ENCODE measurements around the gene DPP3.

The DPP3 gene

DNA sequence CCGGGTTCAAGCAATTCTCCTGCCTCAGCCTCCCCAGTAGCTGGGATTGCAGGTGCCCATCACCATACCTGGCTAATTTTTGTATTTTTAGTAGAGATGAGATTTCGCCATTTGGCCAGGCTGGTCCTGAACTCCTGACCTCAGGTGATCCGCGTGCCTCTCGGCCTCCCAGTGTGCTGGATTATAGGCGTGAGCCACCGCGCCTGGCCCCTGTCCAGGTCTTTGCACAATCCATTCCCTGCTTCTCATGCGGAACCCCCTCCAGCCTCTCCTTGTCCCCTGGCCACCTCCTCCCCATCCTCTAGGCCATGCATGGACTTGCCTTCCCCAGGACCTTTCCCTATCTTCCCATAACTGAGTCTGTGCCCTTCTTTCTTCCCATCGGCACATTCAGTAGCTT lies 8.7 kb downstream of the DPP3 start:
- no peak overlapping the region for H3K4me3 ChIP-seq (ENCODE audit: low read length)
- TF ChIP-seq ZNF274 (IDR thresholded peaks at IDR 0.05; ENCODE audit: low read depth, low read length): no peak

DNA sequence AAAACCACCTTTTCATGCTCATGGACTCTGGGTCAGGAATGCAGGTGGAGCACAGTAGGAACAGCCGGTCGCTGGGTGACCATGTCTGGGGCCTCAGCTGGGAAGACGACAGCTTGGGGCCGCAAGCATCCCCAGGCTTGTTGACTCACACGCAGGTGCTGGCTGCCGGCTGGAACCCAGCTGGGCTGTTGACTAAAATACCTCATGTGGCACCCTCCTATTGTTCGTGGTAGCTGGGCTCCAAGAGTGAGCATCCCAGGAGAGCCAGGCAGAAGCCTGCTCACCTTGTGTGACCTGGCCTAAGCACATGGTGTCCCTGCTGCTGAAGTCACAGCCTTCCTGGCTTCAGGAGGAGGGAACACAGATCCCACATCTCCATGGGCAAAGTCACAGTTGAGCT lies 9.4 kb downstream of the DPP3 start:
- no peak overlapping the region for H3K4me3 ChIP-seq (ENCODE audit: low read length)
- no peak for TF ChIP-seq ZNF274 (IDR thresholded peaks at IDR 0.05; ENCODE audit: low read depth, low read length)

DNA sequence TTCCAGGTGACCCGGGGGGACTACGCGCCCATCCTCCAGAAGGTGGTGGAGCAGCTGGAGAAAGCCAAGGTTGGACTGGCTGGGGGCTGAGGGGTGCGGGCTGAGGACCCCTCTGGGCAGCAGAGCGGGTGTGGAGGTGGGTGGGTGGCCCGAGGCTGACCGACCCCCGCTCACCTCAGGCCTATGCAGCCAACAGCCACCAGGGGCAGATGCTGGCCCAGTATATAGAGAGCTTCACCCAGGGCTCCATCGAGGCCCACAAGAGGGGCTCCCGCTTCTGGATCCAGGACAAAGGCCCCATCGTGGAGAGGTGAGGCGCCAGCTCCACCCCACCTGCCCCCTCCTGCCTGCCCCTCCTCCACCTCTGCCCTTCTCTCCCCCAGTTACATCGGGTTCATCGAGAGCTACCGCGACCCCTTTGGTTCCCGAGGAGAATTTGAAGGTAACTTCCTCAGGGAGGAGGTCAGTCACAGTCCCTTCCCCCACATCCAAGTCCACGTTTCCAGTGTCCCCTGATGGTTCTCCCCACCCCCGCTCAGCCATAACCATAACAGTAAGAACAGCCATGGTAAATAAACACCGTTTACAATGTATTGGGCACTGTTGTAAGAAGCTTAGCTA lies 11.2 kb downstream of the DPP3 start:
- no peak for TF ChIP-seq ZNF274 (IDR thresholded peaks at IDR 0.05; ENCODE audit: low read depth, low read length)

DNA sequence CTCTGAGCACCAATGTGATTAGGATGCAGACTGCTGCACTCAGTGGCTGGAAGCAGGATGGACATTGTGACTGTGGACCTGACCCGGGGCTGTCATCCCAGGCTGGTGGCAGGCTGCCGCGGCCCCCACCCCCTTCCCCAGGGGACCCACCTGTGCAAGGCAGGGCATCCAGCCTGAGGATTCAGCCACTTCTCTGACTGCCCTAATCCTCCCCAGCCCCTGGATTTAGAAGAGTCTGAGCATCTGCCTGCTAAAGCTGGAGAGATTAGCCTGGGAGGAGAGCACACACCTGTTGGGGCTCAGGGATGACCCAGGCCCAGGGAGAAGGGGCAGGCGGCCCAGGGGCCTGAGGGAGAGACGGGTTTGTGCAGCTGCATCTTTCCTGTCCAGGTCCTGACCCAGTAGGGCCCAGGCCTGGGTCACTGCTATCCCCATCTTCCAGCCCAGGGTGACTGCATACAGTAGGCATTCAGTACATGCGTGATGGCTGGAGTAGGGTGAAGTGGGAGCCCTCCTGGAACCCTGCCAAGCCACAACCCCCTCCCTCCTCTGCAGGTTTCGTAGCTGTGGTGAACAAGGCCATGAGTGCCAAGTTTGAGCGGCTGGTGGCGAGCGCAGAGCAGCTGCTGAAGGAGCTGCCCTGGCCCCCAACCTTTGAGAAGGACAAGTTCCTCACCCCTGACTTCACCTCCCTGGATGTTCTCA lies 12.1 kb downstream of the DPP3 start:
- H3K4me3 ChIP-seq (ENCODE audit: low read length): no peak overlapping the region
- no peak for TF ChIP-seq ZNF274 (IDR thresholded peaks at IDR 0.05; ENCODE audit: low read depth, low read length)

More for the DNA sequence above, 11.2 kb downstream of the DPP3 start:
- no peak overlapping the region for H3K4me3 ChIP-seq (ENCODE audit: low read length)

DNA sequence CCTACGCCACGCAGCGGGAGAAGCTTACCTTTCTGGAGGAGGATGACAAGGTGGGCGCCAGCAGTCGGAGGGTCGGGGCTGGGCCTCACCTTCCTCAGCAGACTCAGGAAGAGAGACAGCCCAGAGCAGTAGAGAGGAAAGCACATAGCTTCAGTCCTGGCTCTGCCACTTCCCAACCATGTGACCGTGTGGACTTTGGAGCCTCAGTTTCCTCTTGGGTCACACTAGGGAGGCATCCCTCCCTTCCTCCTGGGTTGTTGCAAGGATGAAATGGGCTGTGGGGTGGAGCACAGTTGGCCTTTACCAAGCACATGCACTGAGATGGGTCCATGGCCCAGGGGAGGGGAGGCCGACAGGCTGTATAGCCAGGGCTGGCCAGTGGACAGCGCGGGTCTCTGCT lies 12.9 kb downstream of the DPP3 start:
- no peak overlapping the region for H3K4me3 ChIP-seq (ENCODE audit: low read length)
- TF ChIP-seq ZNF274 (IDR thresholded peaks at IDR 0.05; ENCODE audit: low read depth, low read length): no peak

DNA sequence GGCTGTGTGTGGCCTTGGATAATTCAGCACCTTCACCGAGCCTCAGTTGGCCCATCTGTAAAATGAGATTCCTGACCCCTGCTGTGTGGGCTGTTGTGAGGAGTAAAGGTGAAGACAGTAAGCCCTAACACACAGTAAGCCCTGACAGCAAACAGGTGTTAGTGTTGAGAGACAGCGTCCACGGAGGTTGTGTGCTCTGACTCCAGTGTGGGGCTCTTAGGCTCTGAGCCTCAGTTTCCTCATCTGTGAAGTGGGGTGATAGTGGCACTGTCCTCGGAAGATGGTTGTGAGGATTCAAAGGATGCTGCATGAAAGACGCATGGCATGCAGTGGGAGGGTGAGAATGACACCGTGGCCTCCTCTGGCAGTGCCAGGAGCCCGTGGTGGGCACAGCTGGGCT lies 14.2 kb downstream of the DPP3 start:
- no peak for TF ChIP-seq ZNF274 (IDR thresholded peaks at IDR 0.05; ENCODE audit: low read depth, low read length)
- no peak overlapping the region for H3K4me3 ChIP-seq (ENCODE audit: low read length)

DNA sequence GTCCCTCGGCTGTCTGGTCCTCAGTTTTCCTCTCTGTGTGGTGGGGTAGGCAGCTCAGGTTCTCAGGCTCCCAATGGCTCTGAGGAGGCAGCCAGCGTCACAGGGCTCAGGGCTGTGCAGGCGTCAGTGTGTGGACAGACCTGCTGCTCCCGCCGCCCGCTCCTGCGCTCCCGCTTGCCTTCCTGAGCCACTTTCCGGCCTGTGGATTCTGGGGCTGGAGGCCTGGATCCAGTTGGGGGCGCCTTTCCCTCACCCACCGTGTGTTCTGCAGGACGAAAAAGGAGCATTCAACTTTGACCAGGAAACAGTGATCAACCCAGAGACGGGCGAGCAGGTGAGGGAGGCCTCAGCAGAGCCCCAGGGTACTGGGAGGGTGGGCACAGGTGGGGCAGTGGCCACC lies 14.7 kb downstream of the DPP3 start:
- TF ChIP-seq ZNF274 (IDR thresholded peaks at IDR 0.05; ENCODE audit: low read depth, low read length): no peak
- no peak overlapping the region for H3K4me3 ChIP-seq (ENCODE audit: low read length)

DNA sequence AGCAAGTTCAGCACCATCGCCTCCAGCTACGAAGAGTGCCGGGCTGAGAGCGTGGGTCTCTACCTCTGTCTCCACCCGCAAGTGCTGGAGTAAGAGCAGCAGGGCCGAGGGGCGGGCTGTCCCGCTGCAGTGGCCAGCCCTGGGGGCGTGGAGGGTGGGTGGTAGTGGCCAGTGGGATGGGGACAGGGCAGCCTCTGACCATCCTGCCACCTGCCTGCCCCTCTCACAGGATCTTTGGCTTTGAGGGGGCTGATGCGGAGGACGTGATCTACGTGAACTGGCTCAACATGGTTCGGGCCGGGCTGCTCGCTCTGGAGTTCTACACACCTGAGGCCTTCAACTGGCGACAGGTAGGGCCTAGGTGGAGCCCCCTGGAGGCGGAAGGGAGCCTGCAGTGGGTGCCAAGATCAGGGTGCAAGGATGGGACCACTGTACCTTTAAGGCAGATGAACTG lies 15.2 kb downstream of the DPP3 start:
- TF ChIP-seq ZNF274 (IDR thresholded peaks at IDR 0.05; ENCODE audit: low read depth, low read length): no peak
- no peak overlapping the region for H3K4me3 ChIP-seq (ENCODE audit: low read length)

DNA sequence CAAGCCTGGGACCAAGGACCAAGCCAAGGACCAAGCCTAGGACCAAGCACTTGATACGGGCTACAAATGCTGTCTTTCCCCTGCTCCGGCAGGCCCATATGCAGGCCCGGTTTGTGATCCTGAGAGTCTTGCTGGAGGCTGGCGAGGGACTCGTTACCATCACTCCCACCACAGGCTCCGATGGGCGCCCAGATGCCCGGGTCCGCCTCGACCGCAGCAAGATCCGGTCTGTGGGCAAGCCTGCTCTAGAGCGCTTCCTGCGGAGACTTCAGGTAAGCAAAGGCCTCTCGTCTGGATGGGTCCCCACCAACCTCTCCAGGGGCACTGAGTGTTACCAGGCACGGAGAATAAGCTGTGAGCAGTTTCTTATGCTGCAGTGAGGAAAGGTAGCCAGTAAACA lies 17.0 kb downstream of the DPP3 start:
- H3K4me3 ChIP-seq (ENCODE audit: low read length): no peak overlapping the region
- no peak for TF ChIP-seq ZNF274 (IDR thresholded peaks at IDR 0.05; ENCODE audit: low read depth, low read length)

DNA sequence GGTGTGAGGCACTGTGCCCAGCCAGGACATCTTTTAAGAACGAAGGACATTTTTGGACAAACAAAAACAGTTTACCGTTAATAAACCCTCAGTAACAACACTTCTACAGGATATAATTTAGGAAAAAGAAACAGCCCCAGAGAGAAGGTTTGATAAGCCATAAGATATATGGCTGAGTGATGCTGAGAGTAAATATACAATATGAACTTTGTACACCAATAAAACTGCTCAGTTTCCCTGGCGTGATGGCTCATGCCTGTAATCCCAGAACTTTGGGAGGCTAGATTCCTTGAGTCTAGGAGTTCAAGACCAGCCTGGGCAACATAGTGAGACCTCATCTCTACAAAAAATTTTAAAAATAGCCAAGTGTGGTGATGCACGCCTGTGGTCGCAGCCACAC lies 18.3 kb downstream of the DPP3 start:
- no peak for TF ChIP-seq ZNF274 (IDR thresholded peaks at IDR 0.05; ENCODE audit: low read depth, low read length)
- no peak overlapping the region for H3K4me3 ChIP-seq (ENCODE audit: low read length)

DNA sequence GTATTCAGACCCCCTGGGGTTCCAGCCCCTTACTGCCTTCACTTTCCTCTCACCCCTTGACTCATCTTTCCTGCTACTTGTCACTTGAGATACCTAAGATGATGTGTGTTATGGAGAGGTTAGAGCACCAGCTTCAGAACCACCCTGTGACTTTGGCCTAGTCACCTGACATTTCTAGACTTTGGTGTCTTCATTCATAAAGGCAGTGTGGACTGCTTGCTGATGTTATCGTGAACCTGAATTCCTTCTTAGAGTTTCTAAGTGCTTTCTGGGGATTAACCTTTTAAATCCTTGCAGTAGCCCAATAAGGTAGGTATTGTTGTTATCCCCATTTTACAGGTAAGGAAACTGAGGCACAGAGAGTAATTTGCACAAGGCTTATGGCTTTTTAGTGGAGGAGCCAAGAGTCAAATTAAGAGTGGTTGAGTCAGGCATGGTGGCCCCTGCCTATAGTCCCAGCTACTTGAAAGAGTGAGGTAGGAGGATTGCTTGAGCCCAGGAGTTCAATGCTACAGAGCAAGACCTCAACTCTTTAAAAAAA lies 25.1 kb downstream of the DPP3 start:
- TF ChIP-seq ZNF274 (IDR thresholded peaks at IDR 0.05; ENCODE audit: low read depth, low read length): no peak
- no peak overlapping the region for H3K4me3 ChIP-seq (ENCODE audit: low read length)

DNA sequence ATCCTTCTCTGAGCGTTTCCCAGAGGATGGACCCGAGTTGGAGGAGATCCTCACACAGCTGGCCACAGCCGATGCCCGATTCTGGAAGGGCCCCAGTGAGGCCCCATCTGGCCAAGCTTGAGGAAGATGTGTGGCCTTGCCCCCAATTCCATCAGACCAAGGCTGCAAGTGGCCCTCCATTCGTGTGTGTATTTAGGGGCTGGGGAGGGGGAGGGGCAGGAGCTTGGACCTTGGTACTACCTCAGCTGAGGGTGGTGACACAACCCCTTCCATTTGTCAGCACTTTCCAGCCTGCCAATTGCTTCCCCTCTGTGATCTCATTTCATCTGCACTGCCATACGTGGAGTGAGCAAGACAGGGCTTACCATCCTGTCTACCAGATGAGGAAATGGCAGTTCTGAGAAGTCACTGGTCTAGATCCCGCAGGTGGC lies 28.9 kb downstream of the DPP3 start:
- no peak overlapping the region for H3K4me3 ChIP-seq (ENCODE audit: low read length)
- TF ChIP-seq ZNF274 (IDR thresholded peaks at IDR 0.05; ENCODE audit: low read depth, low read length): no peak

DNA sequence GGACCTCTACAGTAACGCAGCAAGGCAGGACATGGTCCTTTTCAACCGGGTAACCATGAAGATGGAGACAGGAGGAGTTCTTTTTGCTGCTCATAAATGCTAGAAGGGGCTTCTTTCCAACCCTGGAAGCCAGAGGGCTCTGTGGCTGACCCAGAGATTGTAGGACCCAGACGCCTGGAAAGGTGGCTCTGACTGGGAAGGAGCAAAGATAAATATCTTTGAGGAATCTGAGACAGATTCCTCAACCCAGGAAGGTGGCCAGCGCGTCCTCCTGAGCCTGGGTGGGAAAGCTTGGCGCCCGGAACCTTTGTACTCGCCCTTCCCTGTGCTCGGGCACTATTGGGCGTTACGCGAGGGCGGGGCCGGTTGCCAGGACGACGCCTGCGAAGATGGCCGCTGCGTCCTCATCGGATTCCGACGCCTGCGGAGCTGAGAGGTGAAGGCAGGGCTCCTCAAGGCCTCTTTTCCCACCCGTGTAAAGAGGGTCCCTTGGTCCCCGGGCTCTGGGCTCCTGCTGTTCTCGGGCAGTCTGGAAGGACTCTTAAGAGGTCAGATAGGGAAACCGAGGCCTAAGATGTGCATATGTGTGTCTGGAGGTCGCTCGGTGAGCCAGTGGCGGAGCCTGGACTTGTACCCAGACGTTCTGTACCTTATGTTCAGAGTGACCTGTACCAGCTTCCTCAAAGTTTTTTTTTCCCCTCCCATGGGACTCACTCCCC lies 30.2 kb downstream of the DPP3 start, which contains the start of gene BBS1:
Gene BBS1 (plus strand): TSS at position 365 of the 719 bp plus-strand sequence. CDS start 25 bp downstream, at position 390.
- TF ChIP-seq ZNF274 (IDR thresholded peaks at IDR 0.05; ENCODE audit: low read depth, low read length): no peak
- peak within 1 kb of the TSS; percentile 86 for H3K4me3 ChIP-seq (ENCODE audit: low read length)

DNA sequence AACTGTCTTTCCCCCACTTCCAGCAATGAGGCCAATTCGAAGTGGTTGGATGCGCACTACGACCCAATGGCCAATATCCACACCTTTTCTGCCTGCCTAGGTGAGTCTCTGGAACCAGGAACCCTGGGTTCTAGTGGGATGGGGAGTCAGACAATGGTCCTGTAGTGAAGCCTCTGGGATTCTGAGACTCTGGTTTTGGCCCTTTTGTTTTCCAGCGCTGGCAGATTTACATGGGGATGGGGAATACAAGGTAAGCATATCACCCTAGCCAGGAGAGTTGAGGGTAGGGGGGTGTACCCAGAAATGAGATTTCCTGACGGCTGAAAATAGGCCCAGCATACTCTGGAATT lies 30.7 kb downstream of the DPP3 start:
- TF ChIP-seq ZNF274 (IDR thresholded peaks at IDR 0.05; ENCODE audit: low read depth, low read length): no peak
- peak overlapping the region; percentile 86 for H3K4me3 ChIP-seq (ENCODE audit: low read length)

DNA sequence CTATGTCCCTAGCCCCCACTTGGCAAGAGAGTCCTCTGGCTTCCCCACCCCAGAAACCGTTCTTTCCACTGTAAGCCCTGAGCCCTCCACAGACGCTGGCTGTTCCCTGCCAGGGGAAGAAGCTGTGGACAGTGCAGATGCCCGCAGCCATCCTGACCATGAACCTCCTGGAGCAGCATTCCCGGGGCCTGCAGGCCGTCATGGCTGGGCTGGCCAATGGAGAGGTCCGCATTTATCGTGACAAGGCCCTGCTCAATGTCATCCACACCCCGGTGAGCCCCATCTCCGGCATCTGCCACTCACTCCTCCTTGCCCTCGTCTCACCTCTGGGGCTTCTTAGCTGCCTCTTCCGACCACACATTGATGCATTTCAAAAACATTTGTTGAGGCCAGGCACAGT lies 43.4 kb downstream of the DPP3 start:
- no peak overlapping the region for H3K4me3 ChIP-seq (ENCODE audit: low read length)
- no peak for TF ChIP-seq ZNF274 (IDR thresholded peaks at IDR 0.05; ENCODE audit: low read depth, low read length)

Measured in GM08714 (cell line).